HepG2 (cell line): Measurements from ENCODE around the gene P3R3URF.

Experiments
- KDM4B ChIP-seq: sonication (generic); formaldehyde crosslinking; IDR thresholded peaks from 2 replicates; pipeline ENCODE4 v1.4.0; 2020; ENCODE audit warnings: missing genetic modification reagents
- POLR2A ChIP-seq, 2 experiments: IDR thresholded peaks; 2 replicates each; pipeline ENCODE4 v1.6.1; 2011; ENCODE audit warnings: low read depth in 2 of 2, low read length in 2 of 2, mild to moderate bottlenecking in 1 of 2, moderate library complexity in 1 of 2; ENCODE audit not compliant: insufficient read depth in 1 of 2
- SAP130 ChIP-seq: IDR thresholded peaks from 2 replicates; pipeline ENCODE4 v1.6.1; 2016; ENCODE audit warnings: low read depth
- TP53 ChIP-seq: sonication (generic); formaldehyde crosslinking; conservative IDR thresholded peaks from 2 replicates; pipeline ENCODE4 v1.4.0; 2020; ENCODE audit warnings: missing genetic modification reagents

GRCh38 chr1:46188295-46189030, 12.2 kb upstream of the P3R3URF start:
- TF ChIP-seq KDM4B (CRISPR knock-in tag) (no peak), TP53 (no peak), SAP130 (CRISPR knock-in tag) (no peak), POLR2A (IDR thresholded peaks at IDR 0.05; ENCODE audit: insufficient read depth in 1 of 2, low read depth in 2 of 2, low read length in 2 of 2) (no peak)
